Common myeloid progenitor, CD34-positive (primary cell): ENCODE results near the gene KATNIP.

Source experiments
- CTCF ChIA-PET: fragments of 350-600 bp; sonication (Branson Sonifier 250); formaldehyde crosslinking; loops from one replicate; lab custom pipeline; 2021; ENCODE audit warnings: antibody characterized with exemption; lab: Charles Lee
- POLR2A ChIA-PET: fragments of 350-600 bp; sonication (Branson Sonifier 250); formaldehyde crosslinking; loops from one replicate; lab custom pipeline; 2021; ENCODE audit warnings: antibody characterized with exemption; lab: Charles Lee
- DNase-seq, 3 donors: peaks; one replicate each; pipeline versions ENCODE4 v3.0.0 to v3.0.0-alpha.2; 2013
- H3K27ac ChIP-seq, 2 experiments: 1 replicate in 1 of 2; 2 replicates in 1 of 2; pipeline ENCODE4 v1.7.0; 2013; ENCODE audit warnings: inconsistent platforms in 2 of 2, low read length in 2 of 2, mild to moderate bottlenecking in 2 of 2, low read depth in 1 of 2, moderate library complexity in 1 of 2; ENCODE audit not compliant: severe bottlenecking in 2 of 2, insufficient read depth in 1 of 2, poor library complexity in 1 of 2
- H3K27me3 ChIP-seq, 5 experiments: replicated peaks in 2 of 5; 1 replicate in 3 of 5; 2 replicates in 2 of 5; pipeline versions ENCODE4 v1.6.1 to v1.7.0; 2013; ENCODE audit warnings: low read length in 4 of 5, mild to moderate bottlenecking in 2 of 5, moderate library complexity in 2 of 5, inconsistent platforms in 1 of 5; ENCODE audit not compliant: insufficient read depth in 5 of 5, control insufficient read depth in 4 of 5
- H3K36me3 ChIP-seq, 4 experiments: 1 replicate in 2 of 4; 2 replicates in 2 of 4; pipeline versions ENCODE4 v1.6.1 to v1.7.0; 2013; ENCODE audit warnings: low read length in 3 of 4, control low read depth in 1 of 4, mild to moderate bottlenecking in 1 of 4; ENCODE audit not compliant: control insufficient read depth in 4 of 4, insufficient read depth in 4 of 4
- H3K4me1 ChIP-seq, 4 experiments: 1 replicate in 3 of 4; 2 replicates in 1 of 4; pipeline versions ENCODE4 v1.6.1 to v1.7.1; 2013; ENCODE audit warnings: low read length in 3 of 4, mild to moderate bottlenecking in 3 of 4, control low read depth in 1 of 4, inconsistent platforms in 1 of 4, moderate library complexity in 1 of 4; ENCODE audit not compliant: control insufficient read depth in 4 of 4, insufficient read depth in 4 of 4; ENCODE audit errors: control extremely low read depth in 1 of 4
- H3K4me3 ChIP-seq, 7 experiments: 1 replicate in 4 of 7; 2 replicates in 3 of 7; pipeline versions ENCODE4 v1.5.1 to v1.7.0; 2013; ENCODE audit warnings: mild to moderate bottlenecking in 7 of 7, low read length in 6 of 7, moderate library complexity in 6 of 7, inconsistent platforms in 2 of 7, low read depth in 2 of 7, control low read depth in 1 of 7; ENCODE audit not compliant: insufficient read depth in 4 of 7, control insufficient read depth in 1 of 7; ENCODE audit errors: extremely low read depth in 1 of 7
- H3K9me3 ChIP-seq, 5 experiments: 1 replicate in 4 of 5; 2 replicates in 1 of 5; pipeline versions ENCODE4 v1.6.1 to v1.7.1; 2013; ENCODE audit warnings: low read length in 4 of 5, mild to moderate bottlenecking in 2 of 5, inconsistent platforms in 1 of 5, low read depth in 1 of 5, moderate library complexity in 1 of 5; ENCODE audit not compliant: control insufficient read depth in 4 of 5, insufficient read depth in 2 of 5; ENCODE audit errors: control extremely low read depth in 1 of 5
- WGBS: methylation state at CpG from one replicate; pipeline ENCODE4 v1.1.5; 2013; ENCODE audit not compliant: insufficient coverage; 5-methylcytosine and 5-hydroxymethylcytosine counted together

Gene KATNIP

GRCh38 chr16:27544671-27545070, 5.3 kb upstream of the KATNIP start:
- POLR2A ChIA-PET = no interaction called here
- CTCF ChIA-PET = no interaction called here
- Histone ChIP-seq H3K27me3 (no peaks in the 10 kb centered on the region), H3K4me1 (peaks cover 6 to 18% (median 11%) of the 10 kb centered on the region in 4 experiments), H3K9me3 (peaks cover 0 to 5% (median 3%) of the 10 kb centered on the region in 5 experiments), H3K4me3 (no peak overlapping the region), H3K27ac (no peak overlapping the region), H3K36me3 (peaks cover 22 to 62% (median 40%) of the 10 kb centered on the region in 4 experiments)
- WGBS = 97% methylated on average over 4 of the region's 4 CpGs
- DNase-seq = no peak

- CTCF ChIA-PET = no interaction called here
- no peaks in the 10 kb centered on the region for H3K27me3 ChIP-seq
- peak in 2 of 3 donors; percentile 22 to 33 for DNase-seq
- no peaks in the 10 kb centered on the region for H3K9me3 ChIP-seq
- peaks cover 9 to 23% (median 18%) of the 10 kb centered on the region in 4 experiments for H3K4me1 ChIP-seq
- no peak overlapping the region for H3K27ac ChIP-seq
- no peak overlapping the region for H3K4me3 ChIP-seq
- POLR2A ChIA-PET = interaction anchor here (0.5 to 0.7 kb wide), 2 partner anchors 9 to 28 kb away, joined by 3 read pairs; no protein-coding TSS in a partner anchor
- H3K36me3 ChIP-seq = peaks cover 7 to 38% (median 27%) of the 10 kb centered on the region in 4 experiments
- 90% methylated on average over 3 of the region's 4 CpGs for WGBS
Measured at GRCh38 chr16:27547134-27547533, 2.8 kb upstream of the KATNIP start.

- H3K27me3 ChIP-seq = no peaks in the 10 kb centered on the region
- H3K27ac ChIP-seq = no peak overlapping the region
- no peak overlapping the region for H3K4me3 ChIP-seq
- ChIA-PET POLR2A (no interaction called here), CTCF (interaction anchor here (1.3 kb wide), 1 partner anchor 31 kb away, joined by 3 read pairs; no protein-coding TSS in a partner anchor)
- peaks cover 3 to 31% (median 22%) of the 10 kb centered on the region in 4 experiments for H3K36me3 ChIP-seq
- 100% methylated on average over 1 of the region's 2 CpGs for WGBS
- DNase-seq = no peak
- peaks cover 9 to 23% (median 18%) of the 10 kb centered on the region in 4 experiments for H3K4me1 ChIP-seq
- no peaks in the 10 kb centered on the region for H3K9me3 ChIP-seq
Measured at GRCh38 chr16:27547851-27548250, 2.1 kb upstream of the KATNIP start.

GRCh38 chr16:27549464-27549745, 539 bp upstream of the KATNIP start:
- CTCF ChIA-PET = no interaction called here
- peak overlapping the region; percentile 94 to 97 for H3K27ac ChIP-seq

GRCh38 chr16:27550582-27550920, 607 bp downstream of the KATNIP start:
- WGBS = 86% methylated on average over 1 of the region's 4 CpGs
- H3K27me3 ChIP-seq = no peaks in the 10 kb centered on the region
- POLR2A ChIA-PET = no interaction called here
- peak in 1 of 3 donors; percentile 34 for DNase-seq
- peak overlapping the region; percentile 89 to 100 (median 96) for H3K4me3 ChIP-seq
- peaks cover 0 to 4% (median under 1%) of the 10 kb centered on the region in 4 experiments for H3K36me3 ChIP-seq
- CTCF ChIA-PET = interaction anchor here (0.9 to 1.4 kb wide), 5 partner anchors 10 to 396 kb away, joined by 3 to 4 read pairs (median 3); no protein-coding TSS in a partner anchor
- no peaks in the 10 kb centered on the region for H3K9me3 ChIP-seq
- peak overlapping the region; percentile 94 to 97 for H3K27ac ChIP-seq
- peaks cover 9 to 23% (median 18%) of the 10 kb centered on the region in 4 experiments for H3K4me1 ChIP-seq

More at GRCh38 chr16:27549464-27549745, 539 bp upstream of the KATNIP start:
- H3K4me3 ChIP-seq = peak overlapping the region; percentile 89 to 100 (median 96)
- 0% methylated on average over 6 of the region's 21 CpGs for WGBS
- no peaks in the 10 kb centered on the region for H3K27me3 ChIP-seq
- no peaks in the 10 kb centered on the region for H3K9me3 ChIP-seq
- peaks cover 2 to 16% (median 9%) of the 10 kb centered on the region in 4 experiments for H3K36me3 ChIP-seq
- peaks cover 9 to 23% (median 18%) of the 10 kb centered on the region in 4 experiments for H3K4me1 ChIP-seq
- DNase-seq = no peak
- POLR2A ChIA-PET = interaction anchor here (0.9 kb wide), 1 partner anchor 20 kb away, joined by 3 read pairs; no protein-coding TSS in a partner anchor

- Histone ChIP-seq H3K36me3 (no peaks in the 10 kb centered on the region), H3K4me3 (peak overlapping the region in 3 of 7 experiments; percentile 98 to 100 (median 98)), H3K27ac (no peak overlapping the region), H3K27me3 (no peaks in the 10 kb centered on the region), H3K9me3 (no peaks in the 10 kb centered on the region), H3K4me1 (peaks cover 9 to 23% (median 18%) of the 10 kb centered on the region in 4 experiments)
- ChIA-PET POLR2A (no interaction called here), CTCF (interaction anchor here (0.9 to 1.4 kb wide), 3 partner anchors 10 to 35 kb away, joined by 3 to 4 read pairs (median 4); no protein-coding TSS in a partner anchor)
- DNase-seq = no peak
- WGBS = no CpG with 5 or more reads among the region's 1 CpG
Measured at GRCh38 chr16:27551036-27551435, 1.1 kb downstream of the KATNIP start.

GRCh38 chr16:27556471-27556870, 6.5 kb downstream of the KATNIP start:
- Histone ChIP-seq H3K27ac (no peak overlapping the region), H3K9me3 (no peaks in the 10 kb centered on the region), H3K36me3 (peaks cover 0 to 3% (median 0%) of the 10 kb centered on the region in 4 experiments), H3K4me3 (no peak overlapping the region), H3K27me3 (no peaks in the 10 kb centered on the region), H3K4me1 (no peaks in the 10 kb centered on the region)
- no peak for DNase-seq
- ChIA-PET POLR2A (no interaction called here), CTCF (interaction anchor here (0.6 kb wide), 1 partner anchor 73 kb away, joined by 3 read pairs; no protein-coding TSS in a partner anchor)
- WGBS = no CpG with 5 or more reads among the region's 1 CpG
